PC-3 (cell line): ENCODE data around the gene TNIP1. TPM values are rescaled to one million over a fixed set of nuclear protein-coding genes. Genes with fewer than 3 reads are reported as not detected.

Experiments
- ATAC-seq: fragments of 200-7000 bp; cut with Tn5 transposase; 2 replicates; pipeline ENCODE4 v1.9.1; 2020; ENCODE audit warnings: mild to moderate bottlenecking, moderate library complexity
- BruUV-seq: library from RNA; stranded (reverse); fragments of 400-500 nt; replicated peaks from 2 replicates; lab custom pipeline; 2021; lab: Mats Ljungman, UMichigan
- CTCF ChIA-PET: fragments of 300-600 bp; sonication (Branson Sonifier 250); formaldehyde crosslinking; loops from one replicate; lab custom pipeline; 2022; ENCODE audit warnings: antibody characterized with exemption; lab: Charles Lee
- POLR2A ChIA-PET: fragments of 300-600 bp; sonication (Branson Sonifier 250); formaldehyde crosslinking; loops from one replicate; lab custom pipeline; 2022; ENCODE audit warnings: antibody characterized with exemption; ENCODE audit not compliant: unreplicated experiment; lab: Charles Lee
- DNase-seq: peaks from one replicate; pipeline ENCODE4 v3.0.0-alpha.2; 2015
- H2AFZ ChIP-seq: fragments of 300-600 bp; sonication (generic); 2 replicates; pipeline ENCODE4 v1.6.0; 2016; ENCODE audit warnings: antibody characterized with exemption, low read length
- H3F3A ChIP-seq: fragments of 300-600 bp; sonication (generic); one replicate; pipeline ENCODE4 v1.6.0; 2017; ENCODE audit warnings: antibody characterized with exemption, low read length, control low read depth, mild to moderate bottlenecking; ENCODE audit not compliant: unreplicated experiment
- H3K27ac ChIP-seq: fragments of 300-600 bp; sonication (generic); 2 replicates; pipeline ENCODE4 v1.5.1; 2016; ENCODE audit warnings: mild to moderate bottlenecking, low read length
- H3K27me3 ChIP-seq: fragments of 300-600 bp; sonication (generic); 2 replicates; pipeline ENCODE4 v1.6.1; 2016; ENCODE audit warnings: low read length, mixed read lengths
- H3K36me3 ChIP-seq: fragments of 300-600 bp; sonication (generic); 2 replicates; pipeline ENCODE4 v1.6.1; 2016; ENCODE audit warnings: low read depth, mixed run types, low read length, mixed read lengths
- H3K4me1 ChIP-seq: fragments of 300-600 bp; sonication (generic); 2 replicates; pipeline ENCODE4 v1.5.1; 2016; ENCODE audit warnings: low read length; ENCODE audit not compliant: insufficient read depth
- H3K4me2 ChIP-seq: fragments of 300-600 bp; sonication (generic); 2 replicates; pipeline ENCODE4 v1.6.0; 2016; ENCODE audit warnings: low read length
- H3K4me3 ChIP-seq: fragments of 300-600 bp; sonication (generic); 2 replicates; pipeline ENCODE4 v1.5.1; 2016; ENCODE audit warnings: mild to moderate bottlenecking, low read length, mixed read lengths
- H3K79me2 ChIP-seq: fragments of 300-600 bp; sonication (generic); 2 replicates; pipeline ENCODE4 v1.6.1; 2017; ENCODE audit warnings: low read length, mixed read lengths
- H3K9ac ChIP-seq: fragments of 300-600 bp; sonication (generic); 2 replicates; pipeline ENCODE4 v1.6.0; 2016; ENCODE audit warnings: mild to moderate bottlenecking, low read length
- H3K9me2 ChIP-seq: fragments of 300-600 bp; sonication (generic); replicated peaks from 2 replicates; pipeline ENCODE4 v1.6.1; 2016; ENCODE audit warnings: mixed run types, low read length, mixed read lengths
- H3K9me3 ChIP-seq: fragments of 300-600 bp; sonication (generic); 2 replicates; pipeline ENCODE4 v1.6.1; 2016; ENCODE audit warnings: low read length, mixed read lengths
- H4K20me1 ChIP-seq: fragments of 300-600 bp; sonication (generic); 2 replicates; pipeline ENCODE4 v1.6.1; 2016; ENCODE audit warnings: low read length, mixed read lengths
- CTCF ChIP-seq: fragments of 300-600 bp; sonication (generic); conservative IDR thresholded peaks from 2 replicates; pipeline ENCODE4 v1.5.1; 2017; ENCODE audit warnings: antibody characterized with exemption, low read depth, mild to moderate bottlenecking, low read length
- EZH2 ChIP-seq: fragments of 300-600 bp; sonication (generic); IDR thresholded peaks from one replicate; pipeline ENCODE4 v1.6.1; 2017; ENCODE audit warnings: antibody characterized with exemption, mild to moderate bottlenecking, low read length; ENCODE audit not compliant: unreplicated experiment
- EZH2phosphoT487 ChIP-seq: fragments of 300-600 bp; sonication (generic); IDR thresholded peaks from 2 replicates; pipeline ENCODE4 v1.6.1; 2018; ENCODE audit warnings: mild to moderate bottlenecking, antibody characterized with exemption, low read length, borderline replicate concordance
- intact Hi-C: fragments of 100-400 bp; cut with micrococcal nuclease; formaldehyde crosslinking; loops from 2 replicates; pipeline ENCODE4 v1.9.0; 2023
- total RNA-seq: library from RNA; depleted of rRNA; stranded (reverse); fragments of >200 nt; gene quantifications from 2 replicates; pipeline ENCODE4 v1.2.3, GENCODE V29; 2014

The TNIP1 gene
- total RNA-seq, 1 experiment from 2014 or later = 90.0 TPM

DNA sequence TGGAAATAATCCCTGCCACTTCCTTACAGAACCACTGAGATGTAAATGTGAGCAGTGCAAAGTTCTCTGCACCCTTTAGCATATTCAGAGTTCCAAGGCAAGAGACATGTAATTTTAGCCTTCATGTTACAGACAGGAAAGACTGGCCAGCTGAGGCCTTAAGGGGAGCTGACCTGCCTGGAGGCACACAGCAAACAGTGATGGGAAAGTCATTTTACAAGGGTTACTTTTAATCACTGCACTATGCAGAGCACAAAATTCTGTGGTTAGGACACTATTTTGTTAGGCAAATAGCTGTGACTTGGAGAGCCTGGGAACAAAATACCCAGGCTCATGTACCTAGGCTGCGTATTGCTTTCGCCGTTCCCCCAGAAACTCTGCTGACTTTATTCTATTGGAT lies 30.2 kb upstream of the TNIP1 start:
- H3K4me2 ChIP-seq = no peak overlapping the region
- H3K9me3 ChIP-seq = no peaks in the 10 kb centered on the region
- no TSS peak for BruUV-seq
- no peak overlapping the region for H3K9ac ChIP-seq
- H3F3A ChIP-seq = no peaks in the 10 kb centered on the region
- H3K4me1 ChIP-seq = no peaks in the 10 kb centered on the region
- H3K79me2 ChIP-seq = no peaks in the 10 kb centered on the region
- 0 out of 2 replicates have a peak, but pooled peaks cover 1% of the 10 kb centered on the region for H4K20me1 ChIP-seq
- CTCF ChIA-PET = no interaction called here
- ATAC-seq = no peak
- H2AFZ ChIP-seq = no peak overlapping the region
- no peaks in the 10 kb centered on the region for H3K27me3 ChIP-seq
- H3K4me3 ChIP-seq = no peak overlapping the region
- TF ChIP-seq EZH2phosphoT487 = no peak
- POLR2A ChIA-PET = no interaction called here
- no peak overlapping the region for H3K27ac ChIP-seq
- intact Hi-C loops = no loop called here
- H3K36me3 ChIP-seq = peaks cover 14% of the 10 kb centered on the region; the same call in 1 of the 2 replicates
- DNase-seq = no peak
- no peaks in the 10 kb centered on the region for H3K9me2 ChIP-seq

GRCh38 chr5:151110122-151110681 lies 29.4 kb upstream of the TNIP1 start:
- ChIA-PET CTCF (no interaction called here), POLR2A (no interaction called here)
- Histone ChIP-seq H3K9me2 (no peaks in the 10 kb centered on the region), H3F3A (no peaks in the 10 kb centered on the region), H3K9ac (no peak overlapping the region), H3K4me3 (no peak overlapping the region), H3K79me2 (no peaks in the 10 kb centered on the region), H4K20me1 (no peaks in the 10 kb centered on the region), H3K4me2 (no peak overlapping the region), H3K27ac (no peak overlapping the region), H2AFZ (no peak overlapping the region), H3K27me3 (no peaks in the 10 kb centered on the region), H3K36me3 (peaks cover 14% of the 10 kb centered on the region; the same call in 1 of the 2 replicates), H3K4me1 (no peaks in the 10 kb centered on the region), H3K9me3 (no peaks in the 10 kb centered on the region)
- DNase-seq (no peak), ATAC-seq (no peak)
- intact Hi-C loops = no loop called here
- TF ChIP-seq CTCF (no peak), EZH2 (no peak)
- no TSS peak for BruUV-seq

DNA sequence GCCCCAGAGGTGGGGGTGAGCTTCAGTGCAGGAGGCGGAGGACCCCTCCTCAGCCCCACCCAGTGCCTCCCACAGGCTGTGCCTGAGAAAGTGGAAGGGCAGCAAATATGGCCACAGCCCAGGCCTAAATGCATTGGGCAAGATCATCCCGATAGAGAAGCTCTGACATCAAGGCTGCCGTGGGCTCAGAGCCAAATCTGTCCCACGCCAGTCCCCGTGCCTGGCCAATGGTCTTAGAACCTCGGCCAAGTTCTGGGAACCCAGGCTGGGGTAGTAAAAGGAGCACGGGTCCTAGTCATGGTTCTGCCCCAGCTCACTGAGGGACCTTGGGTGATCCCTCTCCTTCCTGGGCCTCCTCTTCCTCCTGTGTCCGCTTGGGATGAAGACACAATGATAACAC lies 27.7 kb upstream of the TNIP1 start:
- no peak for TF ChIP-seq EZH2phosphoT487
- no peak for TF ChIP-seq CTCF
- no peak for TF ChIP-seq EZH2
- H3K9me3 ChIP-seq = no peaks in the 10 kb centered on the region
- H3K36me3 ChIP-seq = peaks cover 11% of the 10 kb centered on the region; the same call in 1 of the 2 replicates
- CTCF ChIA-PET = no interaction called here
- no peaks in the 10 kb centered on the region for H3K4me1 ChIP-seq
- intact Hi-C loops = no loop called here
- POLR2A ChIA-PET = interaction anchor here (0.6 to 0.7 kb wide), 2 partner anchors 25 to 50 kb away, joined by 4 read pairs; no protein-coding TSS in a partner anchor
- H3K4me3 ChIP-seq = no peak overlapping the region
- no peak overlapping the region for H3K9ac ChIP-seq
- no peaks in the 10 kb centered on the region for H3K79me2 ChIP-seq
- H3F3A ChIP-seq = no peaks in the 10 kb centered on the region
- ATAC-seq (no peak), DNase-seq (no peak)
- H3K27ac ChIP-seq = no peak overlapping the region
- H3K27me3 ChIP-seq = no peaks in the 10 kb centered on the region
- H3K4me2 ChIP-seq = no peak overlapping the region
- no peak overlapping the region for H2AFZ ChIP-seq
- BruUV-seq = no TSS peak
- no peaks in the 10 kb centered on the region for H4K20me1 ChIP-seq
- H3K9me2 ChIP-seq = no peaks in the 10 kb centered on the region
